Upper lobe of left lung (tissue), 4 donors: Measurements from ENCODE around the gene TCF7L1.

Experiments
- CTCF ChIP-seq, 6 experiments: fragments of 450-650 bp in 4 of 6; fragments of 200-600 bp in 2 of 6; sonication (generic) in 2 of 6; IDR thresholded peaks; one replicate each; pipeline ENCODE4 v1.5.1; 2016 to 2019; ENCODE audit warnings: antibody characterized with exemption in 6 of 6
- EP300 ChIP-seq, 4 donors: sonication (generic); formaldehyde crosslinking; IDR thresholded peaks; one replicate each; pipeline ENCODE4 v1.5.1; 2017; ENCODE audit warnings: antibody characterized with exemption in 4 of 4, control low read depth in 2 of 4
- POLR2AphosphoS5 ChIP-seq, 2 donors: sonication (generic); formaldehyde crosslinking; IDR thresholded peaks; one replicate each; pipeline ENCODE4 v1.5.1; 2017; ENCODE audit warnings: antibody characterized with exemption in 2 of 2

- TF ChIP-seq CTCF (IDR thresholded peaks at IDR 0.05): no peak
- no peak for TF ChIP-seq EP300 (IDR thresholded peaks at IDR 0.05)
- TF ChIP-seq POLR2AphosphoS5 (IDR thresholded peaks at IDR 0.05): no peak
Measured at GRCh38 chr2:85272357-85272756, 139.2 kb downstream of the TCF7L1 start.
